Fibroblast of villous mesenchyme (primary cell): ENCODE data around the gene IMP4. TPM values are rescaled to one million over a fixed set of nuclear protein-coding genes. Genes with fewer than 3 reads are reported as not detected.

Source experiments
- DNase-seq: peaks from one replicate; pipeline ENCODE4 v3.0.0-alpha.2; 2010; ENCODE audit warnings: low read depth
- H3K4me3 ChIP-seq: 2 replicates; pipeline ENCODE4 v1.5.1; 2011; ENCODE audit warnings: low read depth, mild to moderate bottlenecking, low read length
- CTCF ChIP-seq: IDR thresholded peaks from 2 replicates; pipeline ENCODE4 v1.5.1; 2012; ENCODE audit warnings: low read depth, mild to moderate bottlenecking, low read length; ENCODE audit not compliant: insufficient read depth
- total RNA-seq: library from RNA; depleted of rRNA; stranded (reverse); fragments of >200 nt; gene quantifications from 2 replicates; pipeline ENCODE4 v1.2.3, GENCODE V29; 2012

The IMP4 gene
- total RNA-seq, 1 donor: 60.5 TPM

GRCh38 chr2:130371723-130372054, 29.0 kb downstream of the IMP4 start:
- peak; percentile 52 for DNase-seq

GRCh38 chr2:130372055-130372832, 29.5 kb downstream of the IMP4 start:
- peak overlapping the region; percentile 95 for H3K4me3 ChIP-seq
- DNase-seq: peak; percentile 86
- peak; percentile 82 for TF ChIP-seq CTCF

More at GRCh38 chr2:130371723-130372054, 29.0 kb downstream of the IMP4 start:
- peak overlapping the region; percentile 95 for H3K4me3 ChIP-seq
- no peak for TF ChIP-seq CTCF

GRCh38 chr2:130372833-130373807, 30.4 kb downstream of the IMP4 start:
- no peak for TF ChIP-seq CTCF
- peak overlapping the region; percentile 95 for H3K4me3 ChIP-seq
- DNase-seq: no peak

GRCh38 chr2:130373808-130374365, 31.2 kb downstream of the IMP4 start:
- peak overlapping the region; percentile 95 for H3K4me3 ChIP-seq
- no peak for DNase-seq
- TF ChIP-seq CTCF: no peak

- H3K4me3 ChIP-seq: peak overlapping the region; percentile 4
- no peak for TF ChIP-seq CTCF
- peak; percentile 64 for DNase-seq
Measured at GRCh38 chr2:130374587-130375290, 32.0 kb downstream of the IMP4 start.
